ENCODE data around the gene PLXNB3.
"Not testable (repeated sequence)": the region's sequence is repeated elsewhere in the genome, so short reads cannot be mapped to it uniquely, and the experiment has no call there.

PLXNB3 gene

GRCh38 chrX:153732401-153732800 is 31.6 kb upstream of the PLXNB3 start:
- no peak for DNase-seq (ENCODE audit: low spot score)

DNA sequence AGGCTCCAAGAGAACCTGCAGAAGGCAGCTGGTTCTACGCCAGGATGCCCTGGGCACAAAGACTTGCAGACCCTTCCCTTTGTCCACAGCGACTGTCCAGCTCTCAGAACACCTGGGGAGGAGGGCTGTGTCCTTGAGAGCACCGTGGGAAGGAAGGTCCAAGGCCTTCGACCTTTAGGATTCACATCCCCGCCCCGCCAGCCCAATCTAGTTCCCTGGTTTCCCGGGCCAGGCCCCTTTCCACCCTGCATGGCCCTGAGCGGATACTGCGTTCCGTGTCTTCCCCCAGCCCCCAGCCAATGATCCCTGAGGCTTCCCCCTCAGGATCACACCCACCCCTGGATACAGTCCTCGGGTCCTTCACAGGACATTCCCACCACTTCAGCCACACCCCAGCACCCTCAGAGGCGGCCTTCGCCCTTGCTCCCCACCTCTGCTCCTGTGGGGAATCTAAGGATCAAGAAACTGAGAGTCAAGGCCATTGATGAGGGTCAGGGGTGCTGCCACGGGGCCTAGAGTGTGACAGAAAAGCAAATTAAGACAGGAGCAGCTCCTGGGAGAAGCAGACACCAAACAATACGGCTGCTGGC is 30.3 kb upstream of the PLXNB3 start:
- no peak for DNase-seq (ENCODE audit: low spot score)

DNA sequence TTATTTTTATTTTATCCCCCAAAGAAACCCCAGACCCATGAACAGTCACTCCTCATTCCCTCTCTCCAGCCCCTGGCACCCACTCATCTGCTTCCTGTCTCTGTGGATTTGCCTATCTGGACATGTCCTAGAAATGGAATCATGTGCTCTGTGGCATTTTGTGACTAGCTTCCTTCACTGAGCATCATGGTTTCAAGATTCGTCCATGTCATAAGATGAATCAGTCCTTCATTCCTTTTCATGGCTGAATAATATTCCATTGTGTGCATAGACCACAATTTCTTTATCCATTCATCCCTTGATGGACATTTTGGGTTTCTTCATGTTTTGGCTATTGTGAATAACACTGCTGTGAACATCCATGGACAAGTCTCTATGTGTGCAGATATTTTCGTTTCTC is 29.2 kb upstream of the PLXNB3 start:
- no peak for DNase-seq (ENCODE audit: low spot score)

- no peak for DNase-seq (ENCODE audit: low spot score)
These were observed 28.8 kb upstream of the PLXNB3 start for GRCh38 chrX:153735274-153735673.

DNA sequence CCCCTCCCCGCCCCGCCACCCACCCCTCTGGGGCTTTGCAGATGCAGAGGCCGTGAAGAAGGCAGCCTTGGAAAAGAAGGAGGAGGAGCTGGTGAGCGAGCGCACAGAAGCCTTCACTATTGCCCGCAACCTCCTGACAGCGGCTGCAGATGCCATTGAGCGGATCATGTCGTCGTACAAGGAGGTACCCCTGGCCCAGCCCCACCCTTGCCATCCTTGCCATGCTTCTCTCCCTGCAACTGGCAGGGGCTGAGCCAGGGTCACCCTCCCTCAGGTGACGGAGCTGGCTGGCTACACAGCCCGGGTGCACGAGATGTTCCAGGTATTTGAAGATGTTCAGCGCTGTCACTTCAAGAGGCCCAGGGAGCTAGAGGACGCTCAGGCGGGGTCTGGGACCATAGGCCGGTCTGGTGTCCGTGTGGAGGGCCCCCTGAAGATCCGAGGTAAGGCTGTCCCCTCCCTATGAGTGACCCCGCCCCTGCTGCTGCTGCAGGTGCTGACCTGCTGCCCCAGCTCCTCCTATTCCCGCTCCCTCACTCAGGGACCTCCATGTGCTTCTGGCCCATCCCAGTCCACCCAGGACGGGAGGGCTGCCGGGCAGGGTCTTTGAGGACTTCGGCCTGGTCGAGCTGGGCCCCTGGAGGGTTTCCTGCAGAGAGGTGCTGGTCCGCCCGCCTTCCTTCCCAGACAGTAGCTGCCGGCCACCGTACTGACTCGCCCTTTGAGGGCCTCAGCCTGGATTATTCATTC is 27.8 kb upstream of the PLXNB3 start:
- DNase-seq (ENCODE audit: low spot score), result no peak

- DNase-seq (ENCODE audit: low spot score), result no peak
These were observed 27.1 kb upstream of the PLXNB3 start for GRCh38 chrX:153736871-153737441.

DNA sequence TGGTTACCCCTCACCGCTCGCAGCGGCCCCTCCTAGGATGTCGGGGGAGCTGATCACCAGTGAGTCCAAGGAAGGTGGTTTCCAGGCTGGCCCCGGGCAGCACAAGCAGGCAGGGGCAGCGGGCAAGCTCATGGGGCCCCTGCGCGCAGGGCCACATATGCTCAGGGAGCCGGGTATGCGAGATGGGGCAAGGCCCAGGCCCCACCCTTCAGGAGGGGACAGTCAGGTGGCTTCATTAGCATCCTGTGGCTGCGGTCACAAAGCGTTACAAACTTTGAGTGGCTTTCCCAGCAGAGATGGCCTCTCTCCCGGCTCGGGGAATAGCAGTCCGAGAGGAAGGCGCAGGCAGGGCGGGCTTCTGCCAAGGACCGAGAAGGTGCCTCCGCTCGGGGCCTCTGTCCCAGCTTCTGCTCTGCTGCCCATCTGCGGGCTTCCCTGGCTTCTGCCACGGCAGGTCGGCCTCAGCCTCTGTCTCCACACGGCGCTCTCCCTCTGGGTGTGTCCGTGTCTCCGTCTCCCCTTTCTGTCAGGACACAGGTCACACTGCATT is 25.9 kb upstream of the PLXNB3 start:
- no peak for DNase-seq (ENCODE audit: low spot score)

DNA sequence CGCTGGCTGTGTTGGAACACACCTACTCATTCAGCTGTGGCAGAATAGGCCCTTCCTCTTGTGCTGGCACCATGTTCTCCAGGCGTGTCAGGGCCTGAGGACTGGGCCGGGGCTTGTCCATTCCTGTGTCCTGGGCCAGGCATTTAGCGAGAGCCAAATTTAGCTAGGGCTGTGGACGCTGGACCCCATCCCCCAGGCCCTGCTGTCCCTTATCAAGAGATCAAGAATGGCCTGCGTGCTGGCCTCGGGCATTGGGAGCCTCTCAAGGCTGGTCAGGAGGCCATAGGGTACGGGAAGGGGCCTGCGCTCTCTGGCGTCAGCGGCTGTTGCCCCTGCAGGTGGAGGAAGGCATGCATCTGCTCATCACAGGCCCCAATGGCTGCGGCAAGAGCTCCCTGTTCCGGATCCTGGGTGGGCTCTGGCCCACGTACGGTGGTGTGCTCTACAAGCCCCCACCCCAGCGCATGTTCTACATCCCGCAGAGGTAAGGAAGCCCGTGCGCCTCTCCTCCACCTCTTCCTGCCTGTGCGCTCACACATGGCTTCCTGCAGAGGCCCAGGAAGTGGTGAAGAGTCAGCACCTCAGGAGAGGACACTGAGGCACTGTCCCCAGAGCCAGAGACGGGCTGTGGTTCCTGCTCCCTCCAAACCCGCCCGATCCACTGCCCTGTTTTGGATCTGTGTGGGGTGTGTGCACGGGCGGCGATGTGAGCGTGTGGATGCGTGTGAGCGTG is 24.1 kb upstream of the PLXNB3 start:
- DNase-seq (ENCODE audit: low spot score), result no peak

DNA sequence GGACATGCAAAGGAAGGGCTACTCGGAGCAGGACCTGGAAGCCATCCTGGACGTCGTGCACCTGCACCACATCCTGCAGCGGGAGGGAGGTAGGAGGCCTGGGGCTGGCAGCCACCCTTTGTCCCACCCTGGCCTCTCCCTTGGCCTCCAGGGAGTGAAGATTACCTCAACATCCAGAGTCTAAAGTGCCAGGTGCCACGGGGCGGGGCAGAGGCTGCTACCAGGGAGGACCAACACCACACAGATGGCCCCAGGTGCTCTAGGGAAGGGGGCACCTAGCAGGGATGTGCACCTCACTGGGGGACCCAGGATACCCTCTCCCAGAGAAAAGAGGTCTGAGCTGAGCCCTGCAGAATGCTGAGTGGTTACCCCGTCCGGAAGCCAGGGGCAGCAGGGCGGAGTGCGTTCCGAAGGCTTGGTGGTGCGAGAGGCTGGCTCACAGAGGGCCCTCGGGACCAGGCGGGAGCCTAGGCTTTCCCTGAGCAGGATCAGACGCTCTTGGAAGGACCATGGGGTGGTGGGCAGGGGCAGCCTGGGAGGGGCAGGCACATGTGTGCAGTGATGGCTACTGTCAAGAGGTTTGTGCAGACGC is 23.3 kb upstream of the PLXNB3 start:
- no peak for DNase-seq (ENCODE audit: low spot score)

GRCh38 chrX:153741446-153741845 is 22.6 kb upstream of the PLXNB3 start:
- DNase-seq (ENCODE audit: low spot score), result no peak

- not testable (repeated sequence) for DNase-seq (ENCODE audit: low spot score)
These were observed 21.9 kb upstream of the PLXNB3 start for GRCh38 chrX:153742111-153742510.

- not testable (repeated sequence) for DNase-seq (ENCODE audit: low spot score)
These were observed 21.1 kb upstream of the PLXNB3 start for GRCh38 chrX:153742796-153743467.

DNA sequence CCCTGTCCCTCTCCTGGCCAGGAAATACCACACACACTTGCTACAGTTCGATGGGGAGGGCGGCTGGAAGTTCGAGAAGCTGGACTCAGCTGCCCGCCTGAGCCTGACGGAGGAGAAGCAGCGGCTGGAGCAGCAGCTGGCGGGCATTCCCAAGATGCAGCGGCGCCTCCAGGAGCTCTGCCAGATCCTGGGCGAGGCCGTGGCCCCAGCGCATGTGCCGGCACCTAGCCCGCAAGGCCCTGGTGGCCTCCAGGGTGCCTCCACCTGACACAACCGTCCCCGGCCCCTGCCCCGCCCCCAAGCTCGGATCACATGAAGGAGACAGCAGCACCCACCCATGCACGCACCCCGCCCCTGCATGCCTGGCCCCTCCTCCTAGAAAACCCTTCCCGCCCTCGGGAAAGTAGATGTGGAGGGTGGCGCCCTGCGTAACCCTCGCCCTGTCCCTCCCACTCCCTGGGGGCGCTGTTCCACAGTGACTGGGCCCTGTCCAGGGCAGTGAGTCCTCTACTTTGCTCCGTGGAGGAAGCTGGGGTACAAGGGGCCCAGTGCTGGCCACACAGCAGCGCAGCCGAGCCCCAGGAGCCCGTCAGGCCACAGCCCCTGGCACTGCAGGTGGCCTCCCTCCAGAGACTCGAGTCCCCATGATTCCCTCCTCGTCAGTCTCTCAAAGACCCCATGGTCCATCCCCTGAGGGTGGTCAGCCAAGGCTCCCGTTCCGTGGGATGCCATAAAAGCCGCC is 20.4 kb upstream of the PLXNB3 start:
- DNase-seq (ENCODE audit: low spot score), result not testable (repeated sequence)

DNA sequence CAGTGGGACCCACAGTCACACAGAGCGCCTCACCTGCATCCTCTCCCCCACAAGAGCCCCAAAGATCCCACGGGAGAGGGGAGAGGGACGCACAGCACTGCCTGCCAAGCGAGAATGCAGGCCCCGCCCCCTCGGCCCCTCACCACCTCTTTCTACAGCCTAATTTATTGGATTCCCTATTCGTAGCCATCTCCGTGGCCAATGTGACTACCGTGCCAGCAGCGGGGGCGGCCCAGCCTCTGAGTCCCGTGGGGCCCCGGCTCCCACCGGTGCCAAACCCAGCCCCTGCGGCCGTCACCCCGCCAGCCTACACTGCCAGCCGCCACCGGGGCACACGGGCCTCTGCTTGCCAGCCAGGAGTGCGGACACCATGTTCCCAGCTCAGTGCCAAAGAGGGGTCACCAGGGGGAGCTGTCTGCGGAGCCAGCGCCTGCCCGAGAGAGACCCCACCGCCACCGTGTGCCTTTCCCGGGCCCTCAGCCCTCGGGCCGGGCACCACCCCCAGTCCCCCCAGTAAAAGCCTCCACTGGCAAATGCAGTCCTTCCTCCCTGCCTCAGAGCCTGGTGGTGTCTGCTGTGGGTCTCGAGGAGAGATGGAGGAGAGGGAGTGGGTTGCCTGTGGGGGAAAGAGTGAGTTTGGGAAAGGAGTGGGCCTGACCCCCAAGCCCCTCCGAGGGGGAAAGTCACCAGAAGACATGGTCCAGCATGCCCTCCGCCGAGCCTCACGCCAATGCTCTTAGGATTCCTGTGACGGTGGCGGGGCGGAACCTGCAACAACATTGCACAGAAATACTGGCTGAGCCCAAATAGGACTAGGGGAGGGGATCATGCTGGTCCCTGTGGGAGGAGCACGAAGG is 19.6 kb upstream of the PLXNB3 start:
- no peak for DNase-seq (ENCODE audit: low spot score)

- DNase-seq (ENCODE audit: low spot score), result not testable (repeated sequence)
These were observed 19.0 kb upstream of the PLXNB3 start for GRCh38 chrX:153745067-153745433.

DNA sequence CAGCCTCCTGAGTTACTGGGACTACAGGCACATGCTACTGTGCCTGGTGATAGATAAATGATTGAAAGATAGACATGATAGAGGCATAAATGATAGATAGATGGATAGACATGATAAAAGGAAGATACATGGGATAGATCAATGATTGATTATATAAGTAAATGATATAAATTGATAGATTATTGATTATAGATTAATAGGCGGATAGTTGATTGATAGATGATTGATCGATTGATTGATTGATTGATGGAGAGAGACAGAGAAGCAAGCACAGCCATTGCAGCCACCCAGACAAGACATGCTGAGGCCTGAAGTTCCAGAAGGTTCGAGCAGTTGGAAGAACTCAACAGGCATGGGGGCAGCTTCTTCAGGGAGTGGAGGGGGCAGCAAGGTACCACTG is 17.7 kb upstream of the PLXNB3 start:
- no peak for DNase-seq (ENCODE audit: low spot score)

- not testable (repeated sequence) for DNase-seq (ENCODE audit: low spot score)
These were observed 17.1 kb upstream of the PLXNB3 start for GRCh38 chrX:153746991-153747390.

- not testable (repeated sequence) for DNase-seq (ENCODE audit: low spot score)
These were observed 15.0 kb upstream of the PLXNB3 start for GRCh38 chrX:153749017-153749416.

DNA sequence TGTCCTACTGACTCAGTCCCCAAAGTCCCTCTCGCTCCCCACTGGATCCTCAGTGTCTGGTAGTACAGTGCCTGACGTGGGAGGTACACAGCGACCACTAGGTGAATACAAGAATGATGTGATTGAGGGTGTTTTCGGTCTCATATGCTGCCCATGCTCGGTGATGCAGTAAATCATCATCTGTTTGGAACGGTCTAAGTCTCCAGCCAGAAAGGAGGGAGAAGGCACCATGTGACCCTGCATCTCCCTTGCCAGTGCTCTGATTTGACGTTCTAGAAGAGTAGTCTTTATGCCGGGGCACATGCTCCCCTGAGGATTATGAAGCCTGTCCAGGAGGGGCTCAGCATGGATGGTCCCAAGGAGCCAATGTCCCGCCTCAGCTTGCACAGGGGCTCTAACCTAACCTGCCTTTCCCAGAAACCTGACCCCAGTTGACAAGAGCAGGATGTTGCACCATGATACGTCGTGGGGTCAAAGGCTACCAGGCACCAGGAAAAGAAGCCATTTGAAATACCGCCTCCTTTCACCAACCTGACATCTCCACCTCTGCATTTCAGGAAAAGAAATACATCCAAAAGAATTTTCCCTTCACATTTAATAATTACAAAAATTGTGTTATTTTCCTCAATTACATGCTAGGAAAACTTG is 13.8 kb upstream of the PLXNB3 start:
- no peak for DNase-seq (ENCODE audit: low spot score)

Measured in AG08395 (cell line).